ENCODE data around the gene MED15.
"Not testable (repeated sequence)": the region's sequence is repeated elsewhere in the genome, so short reads cannot be mapped to it uniquely, and the experiment has no call there.

The MED15 gene

DNA sequence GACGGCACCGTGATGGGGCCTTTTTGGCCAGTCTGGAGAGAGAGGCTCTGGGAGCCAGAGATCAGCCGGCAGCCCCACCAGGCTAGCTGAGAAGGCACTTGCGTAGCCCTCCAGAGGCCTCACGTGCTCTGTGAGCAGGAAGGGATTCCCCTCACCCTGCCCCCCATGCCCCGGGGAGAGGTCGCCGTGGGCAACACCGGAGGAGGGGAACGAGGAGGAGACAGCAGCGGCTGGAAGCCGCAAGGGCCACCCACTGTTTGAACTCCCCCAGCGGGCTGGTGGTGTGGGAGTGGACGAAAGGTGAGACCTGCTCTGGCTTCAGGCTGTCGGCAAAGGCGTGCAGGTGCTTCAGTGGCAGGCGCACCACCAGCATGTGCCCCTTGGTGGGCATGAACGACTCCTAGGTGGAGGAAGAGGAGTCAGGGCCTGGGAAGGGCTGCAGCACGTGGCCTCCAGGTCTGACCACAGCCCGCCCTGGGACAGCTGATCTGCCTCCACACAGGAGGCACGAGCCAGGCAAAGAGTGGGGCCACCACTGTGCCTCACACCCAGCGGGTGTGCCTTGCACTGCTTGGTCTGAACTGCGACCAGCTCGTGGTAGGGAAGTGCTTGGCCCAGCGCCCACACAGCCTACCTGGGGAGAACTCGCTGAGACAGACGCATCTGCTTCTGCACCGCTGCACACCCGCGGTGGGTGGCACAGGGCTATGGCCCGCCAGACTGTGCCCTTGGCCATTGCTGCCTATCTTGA is 99.9 kb downstream of the MED15 start:
- no peak for DNase-seq

DNA sequence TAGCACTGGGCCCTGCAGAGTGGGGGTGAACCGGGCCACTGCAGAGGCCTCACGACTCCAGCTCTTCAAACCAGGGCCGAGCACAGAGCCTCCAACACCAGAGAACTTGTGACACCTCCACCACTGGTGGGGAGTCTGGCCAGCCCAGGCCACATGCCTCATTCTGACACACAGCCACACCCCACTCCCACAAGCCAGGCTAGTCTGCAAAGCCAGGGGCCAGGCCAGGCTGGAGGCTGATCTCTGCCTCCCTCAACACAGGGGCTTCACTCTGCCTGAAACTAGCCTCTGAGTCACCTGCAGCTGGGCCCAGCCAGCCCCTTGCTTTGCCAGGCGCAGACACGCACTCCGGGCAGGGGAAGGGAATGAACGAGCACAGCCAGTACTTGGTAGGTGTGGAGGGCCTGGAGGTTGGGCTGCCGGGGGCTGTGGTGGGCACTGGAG is 102.9 kb downstream of the MED15 start:
- DNase-seq, result no peak

DNA sequence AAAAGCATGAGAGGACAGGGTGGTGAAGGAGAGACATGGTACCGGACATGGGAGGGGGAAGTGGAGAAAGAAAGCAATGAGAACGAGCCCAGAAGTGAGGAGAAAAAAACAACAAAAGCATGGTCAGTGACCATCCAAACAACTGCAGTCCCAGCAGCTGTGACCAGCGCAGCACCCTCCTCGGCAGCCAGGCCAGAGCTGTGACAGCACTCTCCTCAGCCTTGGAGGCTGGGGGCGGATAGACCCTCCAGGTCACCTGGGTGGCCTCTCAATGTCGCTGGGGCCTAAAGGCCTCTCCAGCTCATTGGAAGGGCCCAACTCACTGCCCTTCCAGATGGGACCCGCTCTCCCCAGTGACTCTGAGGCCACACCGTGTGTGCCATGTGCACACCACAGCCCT is 103.3 kb downstream of the MED15 start:
- DNase-seq, result no peak

DNA sequence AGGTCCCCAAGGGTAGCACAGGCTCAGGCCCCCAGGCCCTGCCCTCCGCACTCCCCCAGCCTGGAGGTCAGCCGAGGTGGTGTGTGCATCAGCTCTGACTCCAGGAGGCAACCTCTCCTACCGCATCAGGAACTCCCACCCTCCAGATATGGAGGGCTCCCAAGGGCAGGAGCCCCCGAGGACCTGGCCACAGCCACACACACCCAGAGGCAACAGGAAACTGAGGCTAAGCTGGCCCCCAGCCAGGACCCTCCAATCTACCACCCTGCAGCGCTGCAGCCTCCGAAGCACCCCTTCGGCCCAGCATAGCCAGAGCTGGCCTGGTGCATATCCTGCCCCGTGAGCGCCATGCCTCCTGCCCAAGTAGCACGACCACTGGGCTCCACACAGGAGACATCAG is 104.0 kb downstream of the MED15 start:
- DNase-seq, result no peak

DNA sequence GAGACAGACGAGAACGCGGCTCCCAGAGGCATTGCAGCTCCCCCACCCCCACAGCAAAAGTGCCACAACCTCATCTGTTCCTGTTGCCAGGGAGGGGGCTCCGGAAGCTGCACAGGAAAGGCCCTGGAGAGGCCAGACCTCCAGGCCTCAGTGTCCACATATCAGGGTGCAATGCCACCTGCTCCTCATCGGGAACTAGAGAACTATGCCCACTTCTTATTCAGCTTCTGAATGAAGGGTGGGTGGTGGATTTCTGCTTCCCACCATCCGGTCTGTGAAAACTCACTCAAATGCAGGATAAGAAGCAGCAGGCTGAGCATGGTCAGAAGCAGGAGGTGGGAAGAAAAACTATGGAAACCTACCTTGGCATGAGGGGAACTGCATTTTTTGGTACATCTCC is 105.9 kb downstream of the MED15 start:
- no peak for DNase-seq

DNA sequence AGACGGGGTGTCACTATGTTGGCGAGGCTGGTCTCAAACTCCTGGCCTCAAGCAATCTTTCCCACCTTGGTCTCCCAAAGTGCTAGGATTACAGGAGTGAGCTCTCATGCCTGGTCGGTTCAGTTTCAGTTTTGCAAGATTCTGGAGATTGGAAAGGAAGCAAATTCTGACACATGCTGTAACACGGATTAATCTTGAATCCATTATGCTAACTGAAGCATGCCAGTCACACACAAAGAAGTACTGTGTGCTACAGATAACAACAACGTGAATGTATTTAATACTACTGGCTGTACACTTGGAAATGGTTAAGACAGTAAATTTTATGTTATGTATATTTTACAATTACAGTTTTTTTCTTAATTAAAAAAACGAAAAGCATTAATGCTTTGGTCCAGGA is 107.6 kb downstream of the MED15 start:
- no peak for DNase-seq

DNA sequence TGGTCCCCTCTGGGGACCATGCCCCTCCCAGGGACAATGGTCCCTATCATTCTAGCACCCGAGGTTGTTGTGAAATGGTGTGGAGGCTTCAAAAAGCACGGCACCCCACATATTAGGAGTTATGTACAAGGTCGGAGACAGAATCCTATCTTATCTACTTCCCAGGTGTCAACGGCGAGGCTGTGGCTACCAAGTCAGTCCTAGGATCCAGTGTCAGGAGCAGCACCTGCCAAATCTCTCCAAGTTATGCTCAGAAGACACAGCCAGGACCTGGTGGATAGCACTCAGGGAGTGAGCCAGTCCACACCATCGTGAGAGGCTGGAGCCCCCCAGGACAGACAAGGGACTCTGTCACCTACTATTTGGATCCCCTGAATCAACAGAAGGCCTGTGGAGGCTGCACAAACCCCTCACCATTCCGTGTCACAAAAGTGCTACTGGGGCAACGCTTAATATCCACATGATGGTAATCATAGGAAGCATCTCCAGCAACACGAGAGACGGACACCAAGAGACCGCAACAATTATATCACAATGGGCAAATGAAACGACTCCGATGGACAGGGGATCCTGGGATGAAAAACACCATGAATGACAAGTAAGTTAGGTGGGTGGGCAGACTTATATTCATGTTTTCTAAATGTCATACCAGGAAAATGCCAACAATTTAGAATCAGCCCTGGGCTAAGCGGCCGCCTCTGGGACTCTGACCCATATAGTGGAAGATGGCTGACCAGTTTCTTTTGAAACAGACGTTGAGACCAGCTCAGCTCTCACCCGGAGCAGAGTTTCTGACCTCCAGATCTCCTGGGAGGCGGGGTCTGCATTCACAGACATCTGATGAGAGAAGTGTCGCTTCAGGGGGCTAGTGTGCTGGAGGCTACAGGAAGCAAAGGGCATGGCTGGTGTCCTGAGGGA is 108.4 kb downstream of the MED15 start:
- no peak for DNase-seq

GRCh38 chr22:20616451-20617043 is 109.1 kb downstream of the MED15 start:
- no peak for DNase-seq

- DNase-seq, result no peak
These were observed 111.1 kb downstream of the MED15 start for GRCh38 chr22:20618488-20618887.

DNA sequence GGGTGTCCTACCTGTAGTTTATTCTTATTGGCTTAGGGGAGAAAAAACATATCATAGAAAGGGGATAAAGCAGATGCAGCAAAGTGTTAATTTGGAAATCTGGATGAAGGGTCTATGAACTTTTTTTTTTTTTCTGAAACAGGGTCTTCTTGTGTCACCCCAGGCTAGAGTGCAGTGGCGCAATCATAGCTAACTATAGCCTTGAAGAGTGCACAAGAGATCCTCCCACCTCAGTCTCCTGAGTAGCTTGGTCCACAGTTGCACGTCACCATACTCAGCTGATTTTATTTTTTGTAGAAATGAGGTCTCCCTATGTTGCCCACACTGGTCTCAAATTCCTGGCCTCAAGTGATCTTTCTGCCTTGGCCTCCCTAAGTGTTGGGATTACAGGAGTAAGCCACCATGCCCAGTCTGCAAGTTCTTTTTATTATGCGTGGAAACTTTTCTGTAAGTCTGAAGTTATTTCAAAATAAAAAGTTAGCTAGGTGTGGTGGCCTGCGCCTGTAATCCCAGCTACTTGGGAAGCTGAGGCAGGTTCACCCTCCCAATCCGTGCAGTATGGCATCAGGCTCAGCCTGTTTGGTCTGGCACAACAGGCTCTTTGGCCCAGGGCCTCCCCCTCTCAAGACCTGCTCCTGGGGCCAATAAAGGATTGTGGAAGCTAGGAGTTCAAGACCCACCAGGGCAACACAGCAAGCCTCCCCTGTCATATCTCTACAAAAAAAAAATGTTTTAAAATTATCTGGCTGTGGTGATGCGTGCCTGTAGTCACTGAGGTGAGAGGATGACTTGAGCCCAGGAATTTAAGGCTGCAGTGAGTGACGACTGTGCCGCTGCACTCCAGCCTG is 111.9 kb downstream of the MED15 start:
- DNase-seq, result no peak

DNA sequence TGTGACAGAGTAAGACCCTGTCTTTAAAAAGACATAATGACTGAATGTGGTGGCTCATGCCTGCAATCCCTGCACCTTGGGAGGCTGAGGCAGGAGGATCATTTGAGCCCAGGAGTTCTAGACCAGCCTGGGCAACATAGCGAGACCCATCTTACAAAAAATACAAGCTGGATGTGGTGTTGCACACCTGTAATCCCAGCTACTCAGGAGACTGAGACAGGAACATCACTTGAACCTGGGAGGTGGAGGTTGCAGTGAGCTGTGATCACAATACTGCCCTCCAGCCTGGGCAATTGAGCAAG is 112.4 kb downstream of the MED15 start:
- not testable (repeated sequence) for DNase-seq

DNA sequence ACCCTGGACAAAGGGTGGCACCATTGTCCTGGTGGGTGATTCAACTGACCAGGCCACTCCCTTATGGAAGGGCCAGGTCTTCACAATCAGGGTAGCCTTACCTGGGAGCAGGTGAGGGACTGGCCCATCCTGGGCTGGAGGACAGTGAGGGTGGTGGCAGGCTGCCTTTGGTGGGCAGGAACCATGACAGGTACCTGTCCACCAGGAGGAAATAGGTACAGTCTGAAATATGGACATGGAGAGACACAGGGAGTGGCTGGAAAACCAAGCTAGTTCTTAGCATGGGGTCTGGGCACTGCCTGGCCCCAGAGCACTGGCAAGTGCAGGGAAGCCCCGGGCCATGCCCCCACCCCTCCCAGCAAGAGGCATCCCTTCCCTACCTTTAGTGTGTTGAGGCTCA is 113.8 kb downstream of the MED15 start:
- DNase-seq, result no peak

- DNase-seq, result no peak
These were observed 115.4 kb downstream of the MED15 start for GRCh38 chr22:20622650-20623339.

DNA sequence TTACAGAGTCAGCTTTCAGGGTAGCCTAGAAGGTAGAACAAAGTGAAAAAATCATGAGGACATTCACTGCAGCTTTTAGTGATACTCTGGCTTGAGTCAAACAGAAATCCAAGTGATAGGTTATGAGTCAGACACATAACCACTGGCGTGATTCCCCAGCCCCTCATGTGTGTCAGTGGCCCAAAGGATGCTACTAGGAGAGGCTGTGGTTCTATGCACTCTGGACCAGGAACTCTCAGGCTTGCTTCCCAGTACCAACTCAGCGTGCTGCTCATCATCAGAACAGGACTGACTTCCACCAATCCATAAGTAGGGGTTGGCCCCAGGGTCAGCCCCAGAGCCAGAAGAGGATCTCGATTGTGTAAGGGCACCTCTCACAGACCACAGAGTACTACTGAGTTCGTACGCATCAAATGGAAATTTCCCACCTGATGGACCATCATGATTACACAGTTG is 116.8 kb downstream of the MED15 start:
- peak; percentile 7 for DNase-seq

GRCh38 chr22:20625270-20625669 is 117.9 kb downstream of the MED15 start:
- no peak for DNase-seq

GRCh38 chr22:20626811-20627210 is 119.4 kb downstream of the MED15 start:
- DNase-seq, result no peak

- DNase-seq, result no peak
These were observed 120.0 kb downstream of the MED15 start for GRCh38 chr22:20627432-20627831.

DNA sequence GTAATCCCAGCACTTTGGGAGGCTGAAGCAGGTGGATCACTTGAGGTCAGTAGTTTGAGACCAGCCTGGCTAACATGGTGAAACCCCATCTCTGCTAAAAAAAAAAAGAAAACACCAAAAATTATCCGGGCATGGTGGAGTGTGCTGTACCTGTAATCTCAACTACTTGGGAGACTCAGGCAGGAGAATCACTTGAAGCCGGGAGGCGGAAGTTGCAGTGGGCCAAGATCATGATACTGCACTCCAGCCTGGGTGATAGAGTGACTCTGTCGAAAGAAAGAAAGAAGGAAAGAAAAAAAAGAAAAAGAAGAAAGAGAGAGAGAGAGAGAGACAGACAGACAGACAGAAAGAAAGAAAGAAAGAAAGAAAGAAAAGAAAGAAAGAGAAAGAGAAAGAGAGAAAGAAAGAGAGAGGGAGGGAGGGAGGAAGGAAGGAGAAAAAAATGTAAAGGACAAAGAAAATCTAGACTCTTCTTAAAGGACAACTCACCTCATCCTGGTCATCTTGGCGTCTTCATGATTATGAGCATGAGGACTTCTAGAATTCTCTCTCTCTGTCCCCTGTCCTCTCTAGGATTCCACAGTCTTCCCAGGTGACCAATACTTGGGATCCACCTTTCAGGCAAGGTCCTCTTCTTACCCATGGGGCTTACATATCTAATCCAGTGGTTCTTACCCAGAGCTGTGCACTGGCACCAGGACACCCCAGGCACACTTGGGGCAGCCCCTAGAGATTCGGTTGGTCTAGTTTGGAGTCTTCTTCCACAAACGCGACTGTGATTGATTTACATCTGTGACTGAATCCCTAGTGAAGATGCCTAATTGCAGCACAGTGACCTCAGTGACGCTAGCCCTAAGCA is 120.9 kb downstream of the MED15 start:
- no peak for DNase-seq

- DNase-seq, result no peak
These were observed 122.0 kb downstream of the MED15 start for GRCh38 chr22:20629401-20629800.

DNA sequence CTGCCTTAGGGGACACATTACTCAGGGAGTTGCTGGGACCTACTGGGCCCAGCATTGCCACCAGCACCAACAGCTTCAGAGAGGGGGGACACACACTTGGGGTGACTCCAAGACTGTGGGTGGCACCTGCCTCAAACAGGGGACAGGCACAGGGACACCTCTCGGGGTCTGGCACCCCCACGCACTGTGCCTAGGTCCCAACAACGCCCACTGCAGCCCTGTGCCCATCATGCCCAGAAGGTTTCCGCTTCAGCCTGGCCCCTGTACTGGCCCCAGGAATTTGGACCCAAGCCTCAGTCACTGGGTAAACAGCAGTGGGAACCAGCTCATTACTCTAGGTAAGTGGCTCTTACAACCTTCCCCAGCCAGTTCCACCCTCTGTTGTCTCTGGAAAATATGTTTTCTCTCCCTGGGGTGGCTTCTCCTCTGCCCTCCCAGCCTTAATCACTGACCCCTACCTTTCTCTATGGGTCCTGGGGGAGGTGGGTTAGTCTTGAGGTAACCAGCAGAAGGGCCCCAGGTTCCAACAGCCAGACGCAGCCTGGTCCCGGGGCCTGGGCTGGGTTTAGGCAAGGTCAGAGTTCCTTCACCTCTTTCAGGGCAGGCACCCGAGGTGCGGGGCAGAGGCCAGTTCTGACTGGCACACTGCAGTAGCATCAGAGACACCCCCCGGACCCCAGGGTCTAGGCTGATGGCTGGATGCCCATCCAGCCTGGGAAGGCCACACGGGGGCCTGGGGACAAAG is 123.6 kb downstream of the MED15 start:
- DNase-seq, result no peak

Data from fibroblast of upper back skin (primary cell).